AG04450 (cell line): Measurements from ENCODE around the gene CCDC73. TPM values are rescaled to one million over a fixed set of nuclear protein-coding genes. Genes with fewer than 3 reads are reported as not detected.

Source experiments
- CTCF ChIA-PET: fragments of 300-600, 350-600 bp; formaldehyde crosslinking; extraction: SDS; loops from one replicate; lab custom pipeline; 2022; ENCODE audit warnings: antibody characterized with exemption, inconsistent platforms; lab: Charles Lee
- POLR2A ChIA-PET: fragments of 350-600 bp; formaldehyde crosslinking; extraction: SDS; loops from one replicate; lab custom pipeline; 2021; ENCODE audit warnings: antibody characterized with exemption, inconsistent platforms; lab: Yijun Ruan, JAX
- DNase-seq: peaks from one replicate; pipeline ENCODE4 v3.0.0-alpha.2; 2011; ENCODE audit warnings: low read depth, low spot score
- H3K27ac ChIP-seq: one replicate; pipeline ENCODE4 v1.5.1; 2012; ENCODE audit warnings: low read depth, low read length, control low read depth
- H3K27me3 ChIP-seq: one replicate; pipeline ENCODE4 v1.6.0; 2012; ENCODE audit warnings: low read length; ENCODE audit not compliant: control insufficient read depth, insufficient read depth
- H3K4me3 ChIP-seq: 2 replicates; pipeline ENCODE4 v1.5.1; 2011; ENCODE audit warnings: mild to moderate bottlenecking, low read depth, low read length, control low read depth
- H3K9me3 ChIP-seq: 2 replicates; pipeline ENCODE4 v1.5.1; 2012; ENCODE audit warnings: low read length; ENCODE audit not compliant: control insufficient read depth, insufficient read depth
- CTCF ChIP-seq: IDR thresholded peaks from 2 replicates; pipeline ENCODE4 v1.5.1; 2011; ENCODE audit warnings: low read depth, low read length, control low read depth, inconsistent platforms
- polyA plus RNA-seq: library from polyadenylated mRNA; depleted of rRNA; stranded (reverse); fragments of >200 nt; gene quantifications from 2 replicates; pipeline ENCODE4 v1.2.3, GENCODE V29; 2011

The CCDC73 gene
- polyA plus RNA-seq, 1 experiment = not detected

GRCh38 chr11:32817181-32817851 is 22.9 kb upstream of the CCDC73 start:
- TF ChIP-seq CTCF = no peak
- no peak for DNase-seq
- no peak overlapping the region for H3K27ac ChIP-seq
- ChIA-PET POLR2A (no interaction called here), CTCF (interaction anchor here (1.4 kb wide), 1 partner anchor 8 kb away, joined by 8 read pairs; no protein-coding TSS in a partner anchor)
- H3K27me3 ChIP-seq = no peaks in the 10 kb centered on the region
- H3K4me3 ChIP-seq = no peak overlapping the region
- H3K9me3 ChIP-seq = no peaks in the 10 kb centered on the region

- H3K27ac ChIP-seq = no peak overlapping the region
- DNase-seq = peak; percentile 48
- ChIA-PET CTCF (interaction anchor here (0.5 to 3.3 kb wide), 40 partner anchors 9 to 1020 kb away, joined by 3 to 29 read pairs (median 4); partner anchors contain the start of genes CCDC73 and QSER1), POLR2A (no interaction called here)
- no peaks in the 10 kb centered on the region for H3K9me3 ChIP-seq
- peaks cover 6% of the 10 kb centered on the region for H3K27me3 ChIP-seq
- peak; percentile 90 for TF ChIP-seq CTCF
- no peak overlapping the region for H3K4me3 ChIP-seq
Measured at GRCh38 chr11:32809313-32809712, 14.9 kb upstream of the CCDC73 start.

GRCh38 chr11:32796425-32796824 is 2.0 kb upstream of the CCDC73 start:
- POLR2A ChIA-PET = no interaction called here
- no peaks in the 10 kb centered on the region for H3K9me3 ChIP-seq
- CTCF ChIA-PET = interaction anchor here (1.2 to 6.4 kb wide), 2 partner anchors 12 to 474 kb away, joined by 5 to 97 read pairs; no protein-coding TSS in a partner anchor
- H3K27me3 ChIP-seq = no peaks in the 10 kb centered on the region
- H3K4me3 ChIP-seq = no peak overlapping the region
- DNase-seq = no peak
- no peak overlapping the region for H3K27ac ChIP-seq
- no peak for TF ChIP-seq CTCF

- H3K27me3 ChIP-seq = no peaks in the 10 kb centered on the region
- H3K27ac ChIP-seq = no peak overlapping the region
- no peak for DNase-seq
- peak; percentile 74 for TF ChIP-seq CTCF
- H3K9me3 ChIP-seq = no peaks in the 10 kb centered on the region
- ChIA-PET CTCF (interaction anchor here (0.6 to 6.4 kb wide), 13 partner anchors 10 to 516 kb away, joined by 3 to 97 read pairs (median 3); no protein-coding TSS in a partner anchor), POLR2A (no interaction called here)
- H3K4me3 ChIP-seq = no peak overlapping the region
Measured at GRCh38 chr11:32792948-32793475, 1.4 kb downstream of the CCDC73 start.
